Neutrophil (primary cell): ENCODE measurements around the gene KDM3B.
"Not testable (repeated sequence)": the region's sequence is repeated elsewhere in the genome, so short reads cannot be mapped to it uniquely, and the experiment has no call there.

Source experiments
- H3K27ac ChIP-seq: fragments of 200-600 bp; sonication (generic); 2 replicates; pipeline ENCODE4 v1.5.1; 2016; ENCODE audit warnings: mild to moderate bottlenecking, moderate library complexity
- H3K27me3 ChIP-seq: fragments of 200-600 bp; sonication (generic); 2 replicates; pipeline ENCODE4 v1.6.0; 2016; ENCODE audit warnings: mild to moderate bottlenecking
- H3K36me3 ChIP-seq: fragments of 200-600 bp; sonication (generic); 2 replicates; pipeline ENCODE4 v1.5.1; 2017
- H3K4me1 ChIP-seq, 2 experiments: fragments of 200-600 bp in 1 of 2; sonication (generic) in 1 of 2; 1 replicate in 1 of 2; 2 replicates in 1 of 2; pipeline versions ENCODE4 v1.5.1 to v1.6.1; 2013 to 2016; ENCODE audit warnings: low read depth in 1 of 2, low read length in 1 of 2, mild to moderate bottlenecking in 1 of 2, moderate library complexity in 1 of 2; ENCODE audit not compliant: control insufficient read depth in 1 of 2, insufficient read depth in 1 of 2
- H3K4me3 ChIP-seq, 2 experiments: fragments of 200-600 bp in 1 of 2; sonication (generic) in 1 of 2; 1 replicate in 1 of 2; 2 replicates in 1 of 2; pipeline ENCODE4 v1.5.1; 2013 to 2016; ENCODE audit warnings: low read depth in 1 of 2, low read length in 1 of 2, mild to moderate bottlenecking in 1 of 2, moderate library complexity in 1 of 2
- H3K9me3 ChIP-seq: fragments of 200-600 bp; sonication (generic); 2 replicates; pipeline ENCODE4 v1.5.1; 2016
- TF ChIP-seq, protein P1 (sequence below): fragments of 200-600 bp; sonication (generic); IDR thresholded peaks from 2 replicates; pipeline ENCODE4 v1.5.1; 2016; ENCODE audit warnings: antibody characterized with exemption

KDM3B gene

DNA sequence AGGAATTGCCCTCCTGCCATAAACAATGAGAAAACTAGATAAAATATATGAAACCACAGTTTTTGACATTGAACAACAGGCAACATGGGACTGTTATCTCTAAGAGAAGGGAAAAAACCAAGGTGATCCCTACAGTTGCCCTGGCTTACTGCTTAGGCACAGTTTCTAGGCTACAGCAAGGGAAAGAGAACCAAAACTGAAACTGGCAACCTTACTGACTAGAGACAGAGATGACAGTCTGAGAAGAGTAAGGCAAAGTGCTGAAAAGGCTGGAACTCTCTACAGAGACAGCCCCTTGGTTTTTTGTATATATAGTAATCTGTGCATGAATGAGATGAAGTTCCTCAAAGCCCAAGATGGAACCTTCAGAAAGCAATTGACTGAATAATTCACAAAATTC, 50.2 kb downstream of the KDM3B start:
- no peaks in the 10 kb centered on the region for H3K4me1 ChIP-seq
- peak overlapping the region; percentile 12 for H3K27ac ChIP-seq
- peaks cover 90% of the 10 kb centered on the region for H3K36me3 ChIP-seq

DNA sequence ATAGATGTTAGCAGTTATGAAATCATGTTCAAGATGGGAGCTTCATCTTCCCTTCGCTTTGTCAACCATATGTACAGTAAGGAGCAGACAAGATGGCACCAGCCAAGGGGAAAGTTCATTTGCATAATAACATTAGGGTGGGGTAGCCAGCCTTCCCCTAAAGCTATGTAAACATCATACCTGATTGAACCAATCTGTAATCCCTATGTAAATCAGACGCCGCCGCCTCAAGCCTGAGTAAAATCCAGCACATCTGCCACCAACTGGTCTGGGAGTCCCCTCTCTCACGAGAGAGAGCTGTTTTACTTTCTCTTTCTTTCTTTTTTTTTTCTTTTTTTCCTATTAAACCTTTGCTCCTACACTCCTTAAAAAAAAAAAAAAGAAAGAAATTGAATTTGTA, 55.5 kb downstream of the KDM3B start:
- Histone ChIP-seq H3K4me3 (no peak overlapping the region), H3K27me3 (no peaks in the 10 kb centered on the region), H3K36me3 (peaks cover 65% of the 10 kb centered on the region), H3K4me1 (no peaks in the 10 kb centered on the region), H3K9me3 (no peaks in the 10 kb centered on the region), H3K27ac (peak overlapping the region; percentile 12)
- TF ChIP-seq, protein P1, sequence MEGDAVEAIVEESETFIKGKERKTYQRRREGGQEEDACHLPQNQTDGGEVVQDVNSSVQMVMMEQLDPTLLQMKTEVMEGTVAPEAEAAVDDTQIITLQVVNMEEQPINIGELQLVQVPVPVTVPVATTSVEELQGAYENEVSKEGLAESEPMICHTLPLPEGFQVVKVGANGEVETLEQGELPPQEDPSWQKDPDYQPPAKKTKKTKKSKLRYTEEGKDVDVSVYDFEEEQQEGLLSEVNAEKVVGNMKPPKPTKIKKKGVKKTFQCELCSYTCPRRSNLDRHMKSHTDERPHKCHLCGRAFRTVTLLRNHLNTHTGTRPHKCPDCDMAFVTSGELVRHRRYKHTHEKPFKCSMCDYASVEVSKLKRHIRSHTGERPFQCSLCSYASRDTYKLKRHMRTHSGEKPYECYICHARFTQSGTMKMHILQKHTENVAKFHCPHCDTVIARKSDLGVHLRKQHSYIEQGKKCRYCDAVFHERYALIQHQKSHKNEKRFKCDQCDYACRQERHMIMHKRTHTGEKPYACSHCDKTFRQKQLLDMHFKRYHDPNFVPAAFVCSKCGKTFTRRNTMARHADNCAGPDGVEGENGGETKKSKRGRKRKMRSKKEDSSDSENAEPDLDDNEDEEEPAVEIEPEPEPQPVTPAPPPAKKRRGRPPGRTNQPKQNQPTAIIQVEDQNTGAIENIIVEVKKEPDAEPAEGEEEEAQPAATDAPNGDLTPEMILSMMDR, result no peak

More for the DNA sequence above, 50.2 kb downstream of the KDM3B start:
- Histone ChIP-seq H3K4me3 (no peak overlapping the region), H3K9me3 (no peaks in the 10 kb centered on the region), H3K27me3 (no peaks in the 10 kb centered on the region)
- TF ChIP-seq, protein P1, result no peak

DNA sequence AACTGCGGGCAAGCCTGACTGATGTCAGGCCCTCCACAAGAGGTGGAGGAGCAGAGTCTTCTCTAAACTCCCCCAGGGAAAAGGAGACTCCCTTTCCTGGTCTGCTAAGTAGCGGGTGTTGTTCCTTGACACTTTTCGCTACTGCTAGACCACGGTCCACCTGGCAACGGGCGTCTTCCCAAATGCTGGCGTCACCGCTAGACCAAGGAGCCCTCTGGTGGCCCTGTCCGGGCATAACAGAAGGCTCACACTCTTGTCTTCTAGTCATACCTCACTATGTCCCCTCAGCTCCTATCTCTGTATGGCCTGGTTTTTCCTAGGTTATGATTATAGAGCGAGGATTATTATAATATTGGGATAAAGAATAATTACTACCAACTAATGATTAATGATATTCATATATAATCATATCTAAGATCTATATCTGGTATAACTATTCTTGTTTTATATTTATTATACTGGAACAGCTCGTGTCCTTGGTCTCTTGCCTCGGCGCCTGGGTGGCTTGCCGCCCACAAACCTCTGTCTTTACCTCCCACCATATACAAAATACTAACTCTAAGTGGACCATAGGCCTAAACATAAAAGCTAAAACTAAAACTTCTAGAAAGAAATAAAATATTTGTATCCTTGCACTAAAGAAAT, 58.6 kb downstream of the KDM3B start:
- TF ChIP-seq, protein P1, result peak; percentile 34
- H3K4me3 ChIP-seq, H3K27me3 ChIP-seq, H3K4me1 ChIP-seq, H3K27ac ChIP-seq, H3K9me3 ChIP-seq: not testable (repeated sequence)
- peaks cover 74% of the 10 kb centered on the region for H3K36me3 ChIP-seq

DNA sequence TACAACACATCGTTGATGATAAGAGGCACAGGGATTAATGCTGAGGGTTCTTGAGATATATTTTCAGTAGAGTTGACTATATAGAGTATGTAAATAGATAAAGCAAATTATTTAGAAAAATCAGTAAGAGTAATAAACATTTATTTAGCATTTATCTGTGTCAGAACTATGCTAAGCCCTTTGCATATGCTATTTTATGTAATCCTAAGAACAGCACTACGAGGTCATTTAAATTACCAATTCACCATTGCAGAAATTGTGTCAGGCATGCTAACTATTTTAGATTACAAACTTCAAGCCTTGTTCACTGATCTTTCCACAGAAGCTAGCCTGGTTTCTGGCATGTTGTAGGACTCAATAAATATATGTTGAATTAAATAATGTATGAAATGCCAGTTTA, 66.0 kb downstream of the KDM3B start:
- H3K36me3 ChIP-seq, result peaks cover 100% of the 10 kb centered on the region
- H3K27ac ChIP-seq, result no peak overlapping the region
- no peaks in the 10 kb centered on the region for H3K4me1 ChIP-seq
- H3K27me3 ChIP-seq, result no peaks in the 10 kb centered on the region
- H3K4me3 ChIP-seq, result no peak overlapping the region
- H3K9me3 ChIP-seq, result no peaks in the 10 kb centered on the region
- TF ChIP-seq, protein P1, result no peak

DNA sequence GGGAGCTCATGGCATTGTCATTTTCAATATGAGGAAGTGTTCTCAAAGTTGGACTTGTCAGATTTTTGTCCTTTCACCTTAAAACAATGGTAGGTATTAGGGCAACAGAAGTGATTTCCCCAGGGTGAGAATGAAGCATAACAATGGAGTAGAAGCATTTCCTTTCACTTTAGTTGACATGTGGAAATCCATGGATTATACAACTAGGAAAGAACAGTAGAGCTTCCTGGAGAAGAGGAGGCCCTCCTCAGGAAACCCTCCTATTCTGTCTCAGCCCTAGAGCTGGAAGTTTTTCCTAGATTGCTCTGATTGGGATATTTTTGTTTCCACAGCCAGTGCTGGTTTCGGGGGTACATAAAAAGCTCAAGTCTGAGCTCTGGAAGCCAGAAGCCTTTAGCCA, 72.6 kb downstream of the KDM3B start:
- TF ChIP-seq, protein P1, result no peak
- Histone ChIP-seq H3K9me3 (peaks cover 1% of the 10 kb centered on the region), H3K27ac (no peak overlapping the region), H3K36me3 (peaks cover 98% of the 10 kb centered on the region), H3K27me3 (no peaks in the 10 kb centered on the region), H3K4me1 (no peaks in the 10 kb centered on the region), H3K4me3 (no peak overlapping the region)
